H1 (cell line): ENCODE measurements around the gene CST5. TPM values are rescaled to one million over a fixed set of nuclear protein-coding genes. Genes with fewer than 3 reads are reported as not detected.
"Not testable (repeated sequence)": the region's sequence is repeated elsewhere in the genome, so short reads cannot be mapped to it uniquely, and the experiment has no call there.

Source experiments
- CTCF ChIA-PET: fragments of 300-600 bp; sonication (Branson Sonifier 250); formaldehyde crosslinking; loops from one replicate; lab custom pipeline; 2021; ENCODE audit not compliant: partially characterized antibody; lab: Charles Lee
- POLR2A ChIA-PET: fragments of 300-600 bp; sonication (Branson Sonifier 250); formaldehyde crosslinking; loops from one replicate; lab custom pipeline; 2021; ENCODE audit warnings: inconsistent platforms; ENCODE audit not compliant: partially characterized antibody; lab: Charles Lee
- DNase-seq, 2 experiments: peaks; one replicate each; pipeline versions ENCODE4 v3.0.0 to v3.0.0-alpha.2; 2010 to 2022; ENCODE audit warnings: low spot score in 2 of 2, low read depth in 1 of 2, mixed read lengths in 1 of 2
- FAIRE-seq: peaks from 2 replicates; lab custom pipeline; 2011; peaks lifted over from hg19 to GRCh38; lab: Jason Lieb, UNC
- H2AFZ ChIP-seq: 2 replicates; pipeline ENCODE4 v1.8.1; 2012; ENCODE audit warnings: low read length, inconsistent platforms
- H2AK5ac ChIP-seq: 2 replicates; pipeline ENCODE4 v1.6.1; 2013; ENCODE audit warnings: low read depth, low read length
- H2BK120ac ChIP-seq: replicated peaks from 2 replicates; pipeline ENCODE3; 2013; ENCODE audit warnings: low read depth, low read length, inconsistent platforms
- H2BK12ac ChIP-seq: 2 replicates; pipeline ENCODE4 v1.6.1; 2013; ENCODE audit warnings: low read depth, low read length
- H2BK15ac ChIP-seq: 2 replicates; pipeline ENCODE4 v1.6.1; 2013; ENCODE audit warnings: low read length
- H2BK20ac ChIP-seq: 2 replicates; pipeline ENCODE4 v1.6.1; 2013; ENCODE audit warnings: low read length
- H2BK5ac ChIP-seq: 2 replicates; pipeline ENCODE4 v1.6.1; 2013; ENCODE audit warnings: low read depth, low read length
- H3K14ac ChIP-seq: 2 replicates; pipeline ENCODE4 v1.6.1; 2013; ENCODE audit warnings: inconsistent platforms; ENCODE audit not compliant: insufficient read length
- H3K18ac ChIP-seq: 2 replicates; pipeline ENCODE4 v1.6.1; 2013; ENCODE audit warnings: low read length; ENCODE audit errors: extremely low read depth
- H3K23ac ChIP-seq: 2 replicates; pipeline ENCODE4 v1.6.1; 2013; ENCODE audit warnings: inconsistent platforms; ENCODE audit not compliant: insufficient read length
- H3K23me2 ChIP-seq: 2 replicates; pipeline ENCODE4 v1.6.1; 2013; ENCODE audit warnings: low read depth, low read length
- H3K27ac ChIP-seq: 2 replicates; pipeline ENCODE4 v1.6.1; 2011; ENCODE audit warnings: low read depth, low read length, inconsistent platforms
- H3K27me3 ChIP-seq, 4 experiments: replicated peaks in 1 of 4; 1 replicate in 1 of 4; 2 replicates in 3 of 4; pipeline versions ENCODE4 v1.6.1 to v1.8.1; 2011 to 2013; ENCODE audit warnings: low read length in 3 of 4, mild to moderate bottlenecking in 3 of 4, inconsistent platforms in 2 of 4, mixed read lengths in 2 of 4, moderate library complexity in 1 of 4; ENCODE audit not compliant: control insufficient read depth in 3 of 4, insufficient read depth in 3 of 4; ENCODE audit errors: extremely low read depth in 1 of 4
- H3K36me3 ChIP-seq, 4 experiments: 2 replicates each; pipeline versions ENCODE4 v1.6.1 to v1.8.1; 2011 to 2013; ENCODE audit warnings: mild to moderate bottlenecking in 4 of 4, low read length in 3 of 4, moderate library complexity in 2 of 4, control low read depth in 1 of 4, inconsistent platforms in 1 of 4; ENCODE audit not compliant: insufficient read depth in 4 of 4, control insufficient read depth in 2 of 4
- H3K4ac ChIP-seq: replicated peaks from 2 replicates; pipeline ENCODE3; 2013; ENCODE audit warnings: low read length, low read depth, mixed read lengths, inconsistent platforms; ENCODE audit not compliant: insufficient read length
- H3K4me1 ChIP-seq, 4 experiments: replicated peaks in 1 of 4; 1 replicate in 1 of 4; 2 replicates in 3 of 4; pipeline versions ENCODE4 v1.6.1 to v1.8.1; 2011 to 2013; ENCODE audit warnings: low read length in 3 of 4, inconsistent platforms in 2 of 4, mixed read lengths in 1 of 4; ENCODE audit not compliant: insufficient read depth in 4 of 4, control insufficient read depth in 3 of 4
- H3K4me2 ChIP-seq, 2 experiments: 2 replicates each; pipeline versions ENCODE4 v1.6.1 to v1.8.1; 2011 to 2013; ENCODE audit warnings: low read depth in 2 of 2, low read length in 2 of 2, control low read depth in 1 of 2, inconsistent platforms in 1 of 2, mild to moderate bottlenecking in 1 of 2; ENCODE audit not compliant: insufficient read depth in 1 of 2
- H3K4me3 ChIP-seq, 4 experiments: fragments of 200-600, 300-600 bp in 1 of 4; sonication (generic), shearing (Covaris generic), sonication (Bioruptor Twin) in 1 of 4; 2 replicates each; pipeline versions ENCODE4 v1.5.1 to v1.8.1; 2011 to 2016; ENCODE audit warnings: low read length in 4 of 4, low read depth in 3 of 4, control low read depth in 2 of 4, inconsistent platforms in 2 of 4, mild to moderate bottlenecking in 2 of 4, mixed read lengths in 1 of 4, moderate library complexity in 1 of 4; ENCODE audit not compliant: insufficient read depth in 2 of 4; ENCODE audit errors: extremely low read depth in 1 of 4
- H3K56ac ChIP-seq: replicated peaks from 2 replicates; pipeline ENCODE3; 2013; ENCODE audit warnings: low read depth, mild to moderate bottlenecking, mixed read lengths, low read length, inconsistent platforms; ENCODE audit not compliant: insufficient read length
- H3K79me1 ChIP-seq: 2 replicates; pipeline ENCODE4 v1.6.1; 2013; ENCODE audit warnings: low read depth, low read length, control low read depth
- H3K79me2 ChIP-seq, 2 experiments: 2 replicates each; pipeline versions ENCODE4 v1.6.1 to v1.8.1; 2012 to 2013; ENCODE audit warnings: low read length in 2 of 2, mild to moderate bottlenecking in 2 of 2, inconsistent platforms in 1 of 2; ENCODE audit not compliant: insufficient read depth in 2 of 2, control insufficient read depth in 1 of 2
- H3K9ac ChIP-seq, 4 experiments: replicated peaks in 1 of 4; 1 replicate in 1 of 4; 2 replicates in 3 of 4; pipeline versions ENCODE4 v1.6.1 to v1.8.1; 2011 to 2013; ENCODE audit warnings: low read depth in 3 of 4, low read length in 3 of 4, control low read depth in 2 of 4, mild to moderate bottlenecking in 2 of 4, moderate library complexity in 2 of 4, inconsistent platforms in 1 of 4; ENCODE audit errors: extremely low read depth in 1 of 4
- H3K9me3 ChIP-seq, 2 experiments: 2 replicates each; pipeline versions ENCODE4 v1.6.1 to v1.8.1; 2012 to 2013; ENCODE audit warnings: mild to moderate bottlenecking in 2 of 2, moderate library complexity in 2 of 2, control low read depth in 1 of 2, inconsistent platforms in 1 of 2, low read depth in 1 of 2, low read length in 1 of 2, mixed read lengths in 1 of 2; ENCODE audit not compliant: insufficient read depth in 2 of 2
- H4K20me1 ChIP-seq, 2 experiments: replicated peaks in 1 of 2; 2 replicates each; pipeline versions ENCODE3 to v1.8.1; 2011 to 2013; ENCODE audit warnings: inconsistent platforms in 2 of 2, low read length in 2 of 2, mild to moderate bottlenecking in 1 of 2; ENCODE audit not compliant: insufficient read depth in 2 of 2, control insufficient read depth in 1 of 2
- H4K5ac ChIP-seq: 2 replicates; pipeline ENCODE4 v1.6.1; 2013; ENCODE audit warnings: low read length, low read depth, mixed read lengths, inconsistent platforms; ENCODE audit not compliant: insufficient read length
- H4K8ac ChIP-seq: 2 replicates; pipeline ENCODE4 v1.8.0; 2013; ENCODE audit warnings: mild to moderate bottlenecking, moderate library complexity, low read length, inconsistent platforms; ENCODE audit not compliant: insufficient read depth; ENCODE audit errors: extremely low read depth
- H4K91ac ChIP-seq: replicated peaks from 2 replicates; pipeline ENCODE3; 2013; ENCODE audit warnings: low read length, mixed read lengths, inconsistent platforms; ENCODE audit not compliant: insufficient read length
- WGBS, 2 experiments: shearing (Covaris generic) in 1 of 2; methylation state at CpG; one replicate each; pipeline versions ENCODE4 v1.1.6 to v1.1.7; 2013 to 2015; ENCODE audit warnings: low lambda C conversion rate in 2 of 2, mixed read lengths in 2 of 2, inconsistent platforms in 1 of 2, low coverage in 1 of 2, missing lambda C conversion rate in 1 of 2; ENCODE audit not compliant: insufficient replicate concordance in 2 of 2, insufficient coverage in 1 of 2, insufficient read length in 1 of 2; ENCODE audit errors: extremely low coverage in 1 of 2, missing lambda C conversion rate in 1 of 2; 5-methylcytosine and 5-hydroxymethylcytosine counted together
- polyA plus RNA-seq, 7 experiments: library from polyadenylated mRNA; depleted of rRNA in 3 of 7; stranded (reverse) in 5 of 7; unstranded in 2 of 7; fragments of >200 nt in 5 of 7; fragments of 200-250 nt in 2 of 7; gene quantifications; 1 replicate in 5 of 7; 2 replicates in 1 of 7; 4 replicates in 1 of 7; pipeline versions ENCODE4 v1.2.1 to v1.2.3, GENCODE V29; 2011 to 2013; ENCODE audit warnings: missing spikeins in 2 of 7, mixed read lengths in 2 of 7
- total RNA-seq: library from RNA; stranded (reverse); fragmentation: NEBNext Ultra II Directional; extraction: Animal tissue kit (Norgen Biotek cat#: 25700); gene quantifications from 2 replicates; pipeline ENCODE4 v1.2.1, GENCODE V29; 2021

Gene CST5
- total and polyA plus RNA-seq, 2 of the 8 experiments (the other 6 are each of a cell fraction or from before 2014, with no cell fraction given), result not detected

DNA sequence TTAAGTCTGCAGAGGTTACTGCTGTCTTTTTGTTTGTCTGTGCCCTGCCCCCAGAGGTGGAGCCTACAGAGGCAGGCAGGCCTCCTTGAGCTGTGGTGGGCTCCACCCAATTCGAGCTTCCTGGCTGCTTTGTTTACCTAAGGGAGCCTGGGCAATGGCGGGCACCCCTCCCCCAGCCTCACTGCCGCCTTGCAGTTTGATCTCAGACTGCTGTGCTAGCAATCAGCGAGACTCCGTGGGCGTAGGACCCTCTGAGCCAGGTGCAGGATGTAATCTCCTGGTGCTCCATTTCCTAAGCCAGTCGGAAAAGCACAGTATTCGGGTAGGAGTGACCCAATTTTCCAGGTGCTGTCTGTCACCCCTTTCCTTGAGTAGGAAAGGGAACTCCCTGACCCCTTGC is 22.8 kb upstream of the CST5 start:
- peak overlapping the region in 1 of 4 experiments; percentile 37; a peak in 2 of 7 replicates for H3K9ac ChIP-seq
- H2AFZ ChIP-seq, result peak overlapping the region; percentile 72; the same call in 1 of the 2 replicates
- peak overlapping the region; percentile 58; the same call in 1 of the 2 replicates for H3K27ac ChIP-seq
- not testable (repeated sequence) for H3K56ac ChIP-seq, H2BK120ac ChIP-seq, H3K27me3 ChIP-seq, FAIRE-seq, H3K23me2 ChIP-seq, H3K4ac ChIP-seq, H2BK5ac ChIP-seq, DNase-seq, H2BK12ac ChIP-seq, H3K79me2 ChIP-seq, H3K9me3 ChIP-seq, H3K36me3 ChIP-seq, H3K4me1 ChIP-seq, H3K79me1 ChIP-seq, H4K5ac ChIP-seq, H3K23ac ChIP-seq, H2AK5ac ChIP-seq, H4K91ac ChIP-seq, H3K14ac ChIP-seq, H4K8ac ChIP-seq, H4K20me1 ChIP-seq, H2BK15ac ChIP-seq, H2BK20ac ChIP-seq
- ChIA-PET POLR2A (interaction anchor here (0.6 kb wide), 1 partner anchor 9 kb away, joined by 3 read pairs; no protein-coding TSS in a partner anchor), CTCF (interaction anchor here (1.0 kb wide), 1 partner anchor 32 kb away, joined by 4 read pairs; no protein-coding TSS in a partner anchor)
- H3K18ac ChIP-seq, result 0 out of 2 replicates have a peak overlapping the region, but pooled peaks have one; percentile 51
- WGBS, 2 experiments, result 93% methylated on average over 5 of the region's 8 CpGs; no CpG with 5 or more reads in 1 of the 2 experiments
- peak overlapping the region in 2 of 4 experiments; percentile 18 to 36; a peak in 2 of 8 replicates for H3K4me3 ChIP-seq
- H3K4me2 ChIP-seq, result peak overlapping the region; percentile 25 to 47; a peak in 2 of 4 replicates

DNA sequence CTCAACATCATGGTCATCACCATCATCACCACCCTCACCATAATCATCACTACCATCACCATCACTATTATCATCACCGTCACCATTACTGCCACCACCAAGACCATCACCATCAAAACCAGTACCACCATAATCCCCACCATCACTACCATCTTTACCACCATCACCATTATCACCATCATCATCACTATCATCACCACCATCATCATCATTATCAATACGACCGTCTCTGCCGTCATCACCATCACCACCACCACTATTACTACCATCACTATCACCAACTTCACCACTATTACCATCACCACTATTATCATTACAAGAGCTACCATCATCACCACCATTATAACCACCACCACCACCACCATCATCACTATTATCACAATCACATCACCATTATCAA is 11.3 kb upstream of the CST5 start:
- H3K23me2 ChIP-seq, H4K91ac ChIP-seq, H4K8ac ChIP-seq, H3K56ac ChIP-seq, H3K14ac ChIP-seq, H2BK20ac ChIP-seq, H3K4me1 ChIP-seq, H3K79me1 ChIP-seq, H2BK12ac ChIP-seq, H3K79me2 ChIP-seq, H3K4ac ChIP-seq, H2BK5ac ChIP-seq, H3K27ac ChIP-seq, H3K23ac ChIP-seq, H3K9me3 ChIP-seq, H3K36me3 ChIP-seq, H3K4me3 ChIP-seq, H4K5ac ChIP-seq, H3K27me3 ChIP-seq, H2AFZ ChIP-seq, H3K18ac ChIP-seq, H2BK120ac ChIP-seq, H4K20me1 ChIP-seq, DNase-seq, H3K4me2 ChIP-seq, H2AK5ac ChIP-seq, FAIRE-seq, POLR2A ChIA-PET, H3K9ac ChIP-seq: not testable (repeated sequence)
- CTCF ChIA-PET, result interaction anchor here (0.6 to 3.9 kb wide), 5 partner anchors 12 to 150 kb away, joined by 3 to 25 read pairs (median 8); partner anchors contain the start of gene CST5
- H2BK15ac ChIP-seq, result peak overlapping the region; percentile 22; the same call in 1 of the 2 replicates
- 91% methylated on average over 4 of the region's 4 CpGs; no CpG with 5 or more reads in 1 of the 2 experiments for WGBS, 2 experiments
